ENCODE data around the gene TTC17. TPM values are rescaled to one million over a fixed set of nuclear protein-coding genes. Genes with fewer than 3 reads are reported as not detected.

Gene TTC17
- total and polyA plus RNA-seq, 9 of the 15 experiments (the other 6 are each of a cell fraction or from before 2014, with no cell fraction given) = 19.7 to 99.1 (median 53.3) TPM

DNA sequence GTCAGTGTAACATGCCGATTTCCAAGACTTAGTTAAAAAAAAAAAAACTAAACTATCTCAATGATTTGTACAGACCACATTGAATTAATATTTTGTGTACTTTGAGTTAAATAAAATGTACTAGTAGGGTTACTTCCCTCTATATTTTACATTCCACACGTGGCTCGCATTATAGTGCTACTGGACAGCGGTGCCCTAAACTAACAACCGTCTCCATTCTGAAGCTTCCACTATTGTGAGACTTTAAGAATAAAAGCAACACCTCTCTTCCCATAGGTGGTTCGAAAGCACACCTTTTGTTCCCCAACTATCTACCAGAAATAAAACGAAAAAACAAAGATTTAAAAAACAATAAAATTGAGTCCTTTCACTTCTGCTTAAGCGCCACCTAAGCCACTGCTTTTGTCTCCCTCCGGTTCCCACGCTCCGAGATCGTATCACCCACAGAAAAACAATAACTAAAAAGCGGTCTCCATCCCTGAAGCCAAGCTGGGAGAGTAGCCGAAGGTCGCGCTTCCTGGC lies 380 bp upstream of the TTC17 start (continued):
- TF ChIP-seq, protein P1, sequence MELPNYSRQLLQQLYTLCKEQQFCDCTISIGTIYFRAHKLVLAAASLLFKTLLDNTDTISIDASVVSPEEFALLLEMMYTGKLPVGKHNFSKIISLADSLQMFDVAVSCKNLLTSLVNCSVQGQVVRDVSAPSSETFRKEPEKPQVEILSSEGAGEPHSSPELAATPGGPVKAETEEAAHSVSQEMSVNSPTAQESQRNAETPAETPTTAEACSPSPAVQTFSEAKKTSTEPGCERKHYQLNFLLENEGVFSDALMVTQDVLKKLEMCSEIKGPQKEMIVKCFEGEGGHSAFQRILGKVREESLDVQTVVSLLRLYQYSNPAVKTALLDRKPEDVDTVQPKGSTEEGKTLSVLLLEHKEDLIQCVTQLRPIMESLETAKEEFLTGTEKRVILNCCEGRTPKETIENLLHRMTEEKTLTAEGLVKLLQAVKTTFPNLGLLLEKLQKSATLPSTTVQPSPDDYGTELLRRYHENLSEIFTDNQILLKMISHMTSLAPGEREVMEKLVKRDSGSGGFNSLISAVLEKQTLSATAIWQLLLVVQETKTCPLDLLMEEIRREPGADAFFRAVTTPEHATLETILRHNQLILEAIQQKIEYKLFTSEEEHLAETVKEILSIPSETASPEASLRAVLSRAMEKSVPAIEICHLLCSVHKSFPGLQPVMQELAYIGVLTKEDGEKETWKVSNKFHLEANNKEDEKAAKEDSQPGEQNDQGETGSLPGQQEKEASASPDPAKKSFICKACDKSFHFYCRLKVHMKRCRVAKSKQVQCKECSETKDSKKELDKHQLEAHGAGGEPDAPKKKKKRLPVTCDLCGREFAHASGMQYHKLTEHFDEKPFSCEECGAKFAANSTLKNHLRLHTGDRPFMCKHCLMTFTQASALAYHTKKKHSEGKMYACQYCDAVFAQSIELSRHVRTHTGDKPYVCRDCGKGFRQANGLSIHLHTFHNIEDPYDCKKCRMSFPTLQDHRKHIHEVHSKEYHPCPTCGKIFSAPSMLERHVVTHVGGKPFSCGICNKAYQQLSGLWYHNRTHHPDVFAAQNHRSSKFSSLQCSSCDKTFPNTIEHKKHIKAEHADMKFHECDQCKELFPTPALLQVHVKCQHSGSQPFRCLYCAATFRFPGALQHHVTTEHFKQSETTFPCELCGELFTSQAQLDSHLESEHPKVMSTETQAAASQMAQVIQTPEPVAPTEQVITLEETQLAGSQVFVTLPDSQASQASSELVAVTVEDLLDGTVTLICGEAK (IDR thresholded peaks at IDR 0.05) = no peak
- TF ChIP-seq, protein P1 (CRISPR knock-in tag; IDR thresholded peaks at IDR 0.05) = no peak
- no peak for TF ChIP-seq NFATC3 (IDR thresholded peaks at IDR 0.05)
- TF ChIP-seq GATAD2A (IDR thresholded peaks at IDR 0.05) = no peak
- TF ChIP-seq SNIP1 (IDR thresholded peaks at IDR 0.05; ENCODE audit: low read depth) = no peak
- no peak for TF ChIP-seq NR2C1 (IDR thresholded peaks at IDR 0.05)
- no peak for TF ChIP-seq NR2C1 (tag; IDR thresholded peaks at IDR 0.05)
- TF ChIP-seq RCOR1 (IDR thresholded peaks at IDR 0.05; ENCODE audit: borderline replicate concordance in 1 of 2, low read depth in 2 of 2, low read length in 2 of 2) = 0 out of 4 replicates have a peak, but pooled peaks have one; percentile 13 to 59
- no peak for TF ChIP-seq ZBTB17 (CRISPR knock-in tag; IDR thresholded peaks at IDR 0.05)
- TF ChIP-seq, protein P2, sequence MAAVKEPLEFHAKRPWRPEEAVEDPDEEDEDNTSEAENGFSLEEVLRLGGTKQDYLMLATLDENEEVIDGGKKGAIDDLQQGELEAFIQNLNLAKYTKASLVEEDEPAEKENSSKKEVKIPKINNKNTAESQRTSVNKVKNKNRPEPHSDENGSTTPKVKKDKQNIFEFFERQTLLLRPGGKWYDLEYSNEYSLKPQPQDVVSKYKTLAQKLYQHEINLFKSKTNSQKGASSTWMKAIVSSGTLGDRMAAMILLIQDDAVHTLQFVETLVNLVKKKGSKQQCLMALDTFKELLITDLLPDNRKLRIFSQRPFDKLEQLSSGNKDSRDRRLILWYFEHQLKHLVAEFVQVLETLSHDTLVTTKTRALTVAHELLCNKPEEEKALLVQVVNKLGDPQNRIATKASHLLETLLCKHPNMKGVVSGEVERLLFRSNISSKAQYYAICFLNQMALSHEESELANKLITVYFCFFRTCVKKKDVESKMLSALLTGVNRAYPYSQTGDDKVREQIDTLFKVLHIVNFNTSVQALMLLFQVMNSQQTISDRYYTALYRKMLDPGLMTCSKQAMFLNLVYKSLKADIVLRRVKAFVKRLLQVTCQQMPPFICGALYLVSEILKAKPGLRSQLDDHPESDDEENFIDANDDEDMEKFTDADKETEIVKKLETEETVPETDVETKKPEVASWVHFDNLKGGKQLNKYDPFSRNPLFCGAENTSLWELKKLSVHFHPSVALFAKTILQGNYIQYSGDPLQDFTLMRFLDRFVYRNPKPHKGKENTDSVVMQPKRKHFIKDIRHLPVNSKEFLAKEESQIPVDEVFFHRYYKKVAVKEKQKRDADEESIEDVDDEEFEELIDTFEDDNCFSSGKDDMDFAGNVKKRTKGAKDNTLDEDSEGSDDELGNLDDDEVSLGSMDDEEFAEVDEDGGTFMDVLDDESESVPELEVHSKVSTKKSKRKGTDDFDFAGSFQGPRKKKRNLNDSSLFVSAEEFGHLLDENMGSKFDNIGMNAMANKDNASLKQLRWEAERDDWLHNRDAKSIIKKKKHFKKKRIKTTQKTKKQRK (IDR thresholded peaks at IDR 0.05; ENCODE audit: borderline replicate concordance, low read depth, low read length) = no peak
- no peak for TF ChIP-seq NCOA2 (IDR thresholded peaks at IDR 0.05; ENCODE audit: partially characterized antibody in 2 of 2)
- TF ChIP-seq RNF2 (IDR thresholded peaks at IDR 0.05) = no peak
- TF ChIP-seq, protein P3, sequence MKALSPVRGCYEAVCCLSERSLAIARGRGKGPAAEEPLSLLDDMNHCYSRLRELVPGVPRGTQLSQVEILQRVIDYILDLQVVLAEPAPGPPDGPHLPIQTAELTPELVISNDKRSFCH (CRISPR knock-in tag; IDR thresholded peaks at IDR 0.05) = no peak
- TF ChIP-seq, protein P3 (tag; IDR thresholded peaks at IDR 0.05) = no peak
- no peak for TF ChIP-seq NCOA1 (IDR thresholded peaks at IDR 0.05; ENCODE audit: low read depth)
- peak; percentile 84; the same call in 1 of the 2 replicates for TF ChIP-seq POLR2H (tag; IDR thresholded peaks at IDR 0.05; ENCODE audit: low read depth)
- TF ChIP-seq ZNF764 (CRISPR knock-in tag; IDR thresholded peaks at IDR 0.05; ENCODE audit: low read depth) = no peak
- no peak for TF ChIP-seq SRSF9 (IDR thresholded peaks at IDR 0.05; ENCODE audit: borderline replicate concordance, low read depth, low read length)

All from K562 (cell line).